Measurements from ENCODE around the gene LRCOL1.

DNA sequence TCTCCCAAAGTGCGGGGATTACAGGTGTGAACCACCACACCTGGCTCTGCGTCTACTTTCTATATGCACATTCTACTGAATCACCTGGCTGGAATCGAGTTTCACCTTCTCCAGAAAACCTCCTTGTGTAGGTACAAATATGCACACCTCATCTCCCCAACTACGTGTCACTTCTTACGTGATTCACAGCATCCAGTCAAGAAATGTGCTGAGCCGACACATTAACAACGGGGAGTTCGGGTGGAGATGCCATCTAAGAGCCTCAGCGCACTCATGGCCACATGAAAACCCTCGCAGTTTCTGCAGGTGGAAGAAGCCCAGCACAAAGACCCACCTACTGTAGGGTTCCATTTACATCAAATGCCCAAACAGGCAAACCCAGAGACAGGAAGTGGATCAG is 37.5 kb upstream of the LRCOL1 start:
- TF ChIP-seq SP1 (IDR thresholded peaks at IDR 0.05) = no peak
- TF ChIP-seq HDGF (IDR thresholded peaks at IDR 0.05; ENCODE audit: borderline replicate concordance) = no peak
- TF ChIP-seq BHLHE40 (IDR thresholded peaks at IDR 0.05; ENCODE audit: borderline replicate concordance) = no peak
- no peak for TF ChIP-seq FOXM1 (IDR thresholded peaks at IDR 0.05; ENCODE audit: borderline replicate concordance)
- no peak for TF ChIP-seq ELF4 (IDR thresholded peaks at IDR 0.05)
- TF ChIP-seq ZNF384 (IDR thresholded peaks at IDR 0.05) = no peak
